OCI-LY7 (cell line): ENCODE results near the gene CCDC122. TPM values are rescaled to one million over a fixed set of nuclear protein-coding genes. Genes with fewer than 3 reads are reported as not detected.

Source experiments
- BruUV-seq: library from RNA; stranded (reverse); fragments of 400-500 nt; replicated peaks from 2 replicates; lab custom pipeline; 2021; lab: Mats Ljungman, UMichigan
- CTCF ChIA-PET: fragments of 300-600 bp; sonication (Branson Sonifier 250); formaldehyde crosslinking; loops from one replicate; lab custom pipeline; 2022; ENCODE audit warnings: antibody characterized with exemption; ENCODE audit not compliant: unreplicated experiment; lab: Charles Lee
- POLR2A ChIA-PET: fragments of 300-600 bp; sonication (Branson Sonifier 250); formaldehyde crosslinking; loops from one replicate; lab custom pipeline; 2022; ENCODE audit warnings: antibody characterized with exemption; lab: Charles Lee
- DNase-seq: peaks from one replicate; pipeline ENCODE4 v3.0.0-alpha.2; 2015; ENCODE audit warnings: low spot score
- H2AFZ ChIP-seq: fragments of 200-600 bp; sonication (generic), shearing (Covaris generic); 2 replicates; pipeline ENCODE4 v1.6.1; 2014; ENCODE audit warnings: mild to moderate bottlenecking, antibody characterized with exemption, low read length, moderate library complexity
- H3K27ac ChIP-seq: fragments of 200-600 bp; sonication (generic); 2 replicates; pipeline ENCODE4 v1.5.1; 2014; ENCODE audit warnings: mixed run types, low read depth, mild to moderate bottlenecking, moderate library complexity, low read length, inconsistent platforms; ENCODE audit not compliant: poor library complexity, severe bottlenecking
- H3K36me3 ChIP-seq: fragments of 200-600 bp; sonication (generic); 2 replicates; pipeline ENCODE4 v1.6.1; 2014; ENCODE audit warnings: mild to moderate bottlenecking, antibody characterized with exemption, low read length, moderate library complexity, mixed read lengths; ENCODE audit not compliant: insufficient read depth
- H3K4me1 ChIP-seq: fragments of 200-600 bp; sonication (generic); 2 replicates; pipeline ENCODE4 v1.5.1; 2014; ENCODE audit warnings: mild to moderate bottlenecking, low read length; ENCODE audit not compliant: insufficient read depth, poor library complexity, severe bottlenecking
- H3K4me2 ChIP-seq: fragments of 200-600 bp; sonication (generic); 2 replicates; pipeline ENCODE4 v1.6.1; 2014; ENCODE audit warnings: mild to moderate bottlenecking, low read length
- H3K4me3 ChIP-seq: fragments of 200-600 bp; sonication (generic); 2 replicates; pipeline ENCODE4 v1.5.1; 2014; ENCODE audit warnings: mild to moderate bottlenecking, low read depth, low read length; ENCODE audit not compliant: poor library complexity, severe bottlenecking
- H3K79me2 ChIP-seq: fragments of 200-600 bp; sonication (generic); 2 replicates; pipeline ENCODE4 v1.6.1; 2016; ENCODE audit warnings: low read depth, mild to moderate bottlenecking, low read length, moderate library complexity, mixed read lengths; ENCODE audit not compliant: insufficient read depth
- H3K9me2 ChIP-seq: fragments of 200-600 bp; sonication (generic); 2 replicates; pipeline ENCODE4 v1.6.1; 2016; ENCODE audit warnings: mild to moderate bottlenecking, low read length, mixed read lengths; ENCODE audit not compliant: insufficient read depth
- H3K9me3 ChIP-seq: fragments of 200-600 bp; sonication (generic); 2 replicates; pipeline ENCODE4 v1.6.1; 2014; ENCODE audit warnings: mild to moderate bottlenecking, mixed run types, low read length, mixed read lengths
- H4K20me1 ChIP-seq: fragments of 200-600 bp; sonication (generic); 2 replicates; pipeline ENCODE4 v1.6.1; 2014; ENCODE audit warnings: mild to moderate bottlenecking, antibody characterized with exemption, low read length, moderate library complexity, mixed read lengths; ENCODE audit not compliant: insufficient read depth
- CTCF ChIP-seq: fragments of 200-600 bp; sonication (generic); conservative IDR thresholded peaks from 2 replicates; pipeline ENCODE4 v1.5.1; 2014; ENCODE audit warnings: mild to moderate bottlenecking, antibody characterized with exemption, low read length, moderate library complexity, mixed read lengths
- EZH2phosphoT487 ChIP-seq: fragments of 200-600 bp; sonication (generic); IDR thresholded peaks from 2 replicates; pipeline ENCODE4 v1.6.1; 2018; ENCODE audit warnings: low read depth, borderline replicate concordance, mild to moderate bottlenecking, mixed run types, antibody characterized with exemption, low read length, moderate library complexity, mixed read lengths
- intact Hi-C: fragments of 100-400 bp; cut with micrococcal nuclease; formaldehyde crosslinking; loops from one replicate; pipeline ENCODE4 v1.10.0; 2022; ENCODE audit not compliant: unreplicated experiment
- total RNA-seq, 2 experiments: library from RNA; depleted of rRNA in 1 of 2; stranded (reverse); fragments of >200 nt in 1 of 2; shearing (Covaris generic) in 1 of 2; gene quantifications; 2 replicates each; pipeline ENCODE4 v1.2.3, GENCODE V29; 2014 to 2022

Gene CCDC122
- total RNA-seq, 2 experiments from 2014 or later: 4.6 to 21.6 TPM

- Histone ChIP-seq H3K36me3 (no peaks in the 10 kb centered on the region), H3K27ac (no peak overlapping the region), H3K4me2 (no peak overlapping the region), H2AFZ (no peak overlapping the region), H3K4me1 (no peaks in the 10 kb centered on the region), H3K9me3 (no peaks in the 10 kb centered on the region), H4K20me1 (no peaks in the 10 kb centered on the region), H3K79me2 (no peaks in the 10 kb centered on the region), H3K4me3 (no peak overlapping the region), H3K9me2 (no peaks in the 10 kb centered on the region)
- no TSS peak for BruUV-seq
- DNase-seq: no peak
- CTCF ChIA-PET: no interaction called here
- intact Hi-C loops: no loop called here
- POLR2A ChIA-PET: interaction anchor here (0.9 to 1.6 kb wide), 2 partner anchors 12 kb away, joined by 3 to 5 read pairs; no protein-coding TSS in a partner anchor
- TF ChIP-seq CTCF (no peak), EZH2phosphoT487 (no peak)
These were observed 63.1 kb downstream of the CCDC122 start for GRCh38 chr13:43816401-43816889.

GRCh38 chr13:43815204-43815603 is 64.3 kb downstream of the CCDC122 start:
- H3K9me3 ChIP-seq: no peaks in the 10 kb centered on the region
- CTCF ChIA-PET: no interaction called here

More at GRCh38 chr13:43815204-43815603, 64.3 kb downstream of the CCDC122 start:
- Histone ChIP-seq H3K4me2 (no peak overlapping the region), H3K27ac (no peak overlapping the region), H3K4me1 (no peaks in the 10 kb centered on the region), H2AFZ (no peak overlapping the region), H3K79me2 (no peaks in the 10 kb centered on the region), H3K4me3 (no peak overlapping the region), H3K9me2 (no peaks in the 10 kb centered on the region), H3K36me3 (no peaks in the 10 kb centered on the region), H4K20me1 (no peaks in the 10 kb centered on the region)
- TF ChIP-seq CTCF: no peak
- TF ChIP-seq EZH2phosphoT487: no peak
- BruUV-seq: no TSS peak
- POLR2A ChIA-PET: no interaction called here
- intact Hi-C loops: no loop called here
- no peak for DNase-seq
